Neural progenitor cell (in vitro differentiated cells): ENCODE results near the gene SOBP.

Experiments used
- CTCF ChIP-seq: fragments of 200-600 bp; sonication (generic); IDR thresholded peaks from 2 replicates; pipeline ENCODE4 v1.5.1; 2017; ENCODE audit warnings: antibody characterized with exemption, mild to moderate bottlenecking
- EZH2 ChIP-seq: fragments of 200-600 bp; sonication (generic); IDR thresholded peaks from 2 replicates; pipeline ENCODE4 v1.6.1; 2017; ENCODE audit warnings: antibody characterized with exemption, mild to moderate bottlenecking, moderate library complexity

- TF ChIP-seq CTCF (no peak), EZH2 (no peak)
These were observed 52.3 kb downstream of the SOBP start for GRCh38 chr6:107542192-107542668.
